ENCODE data around the gene KRTAP29-1. TPM values are rescaled to one million over a fixed set of nuclear protein-coding genes. Genes with fewer than 3 reads are reported as not detected.

The KRTAP29-1 gene
- total RNA-seq, 4 donors from 2014 or later = not detected

DNA sequence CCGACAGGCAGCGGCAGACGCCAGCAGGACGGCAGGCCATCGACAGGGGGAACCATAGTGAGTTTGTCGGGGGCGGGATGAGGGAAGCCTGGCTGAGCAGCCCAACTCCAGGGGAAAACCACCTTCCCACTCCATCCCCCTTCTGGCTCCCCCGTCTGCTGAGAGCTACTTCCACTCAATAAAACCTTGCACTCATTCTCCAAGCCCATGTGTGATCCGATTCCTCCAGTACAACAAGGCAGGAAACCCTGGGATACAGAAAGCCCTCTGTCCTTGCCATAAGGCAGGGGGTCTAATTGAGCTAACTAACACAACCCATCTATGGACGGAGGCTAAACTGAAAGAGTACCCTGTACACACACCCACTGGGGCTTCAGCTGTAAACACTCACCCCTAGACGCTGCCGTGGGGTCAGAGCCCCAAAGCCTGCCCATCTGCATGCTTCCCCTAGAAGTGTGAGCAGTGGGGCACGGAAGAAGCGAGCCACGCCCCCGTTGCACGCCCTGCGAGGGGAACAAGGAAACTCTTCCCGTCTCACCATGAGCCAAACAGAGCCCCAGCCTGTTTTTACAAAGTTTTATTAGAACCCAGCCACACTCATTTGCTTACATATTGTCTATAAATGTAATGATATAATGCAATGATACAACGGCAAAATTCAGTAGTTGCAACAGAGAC lies 4.1 kb downstream of the KRTAP29-1 start:
- DNase-seq = no peak

DNA sequence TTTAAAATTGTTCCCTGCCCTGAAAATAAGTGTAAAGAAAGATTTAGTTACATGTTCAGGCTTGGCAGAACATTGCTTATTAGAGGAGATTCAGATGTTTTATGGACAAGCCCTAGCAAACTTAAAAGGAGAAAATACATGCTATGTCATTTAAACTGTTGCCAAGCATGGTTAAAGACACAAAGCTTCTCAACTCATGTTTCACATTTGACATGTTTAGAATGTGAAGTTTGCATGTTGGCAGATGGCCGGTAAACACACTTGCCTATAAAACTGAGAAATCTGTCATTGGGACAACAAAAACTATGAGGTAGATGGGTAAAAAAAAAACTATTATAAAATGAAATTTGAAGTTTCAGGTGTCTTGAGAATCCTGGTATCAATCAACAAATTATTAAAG lies 5.8 kb downstream of the KRTAP29-1 start:
- Histone ChIP-seq H3K27ac (no peak overlapping the region), H3K4me1 (peaks cover 0 to 21% (median 2%) of the 10 kb centered on the region in 3 donors), H3K27me3 (no peaks in the 10 kb centered on the region), H3K9me3 (no peaks in the 10 kb centered on the region), H3K36me3 (no peaks in the 10 kb centered on the region), H3K4me3 (no peak overlapping the region)
- WGBS, 2 donors = 21 to 35% methylated on average over 1 of the region's 1 CpG
- DNase-seq = no peak
- intact Hi-C loops (cut with DNase I) = no loop called here
- no peak for TF ChIP-seq POLR2A (IDR thresholded peaks at IDR 0.05)
- TF ChIP-seq, protein P1, sequence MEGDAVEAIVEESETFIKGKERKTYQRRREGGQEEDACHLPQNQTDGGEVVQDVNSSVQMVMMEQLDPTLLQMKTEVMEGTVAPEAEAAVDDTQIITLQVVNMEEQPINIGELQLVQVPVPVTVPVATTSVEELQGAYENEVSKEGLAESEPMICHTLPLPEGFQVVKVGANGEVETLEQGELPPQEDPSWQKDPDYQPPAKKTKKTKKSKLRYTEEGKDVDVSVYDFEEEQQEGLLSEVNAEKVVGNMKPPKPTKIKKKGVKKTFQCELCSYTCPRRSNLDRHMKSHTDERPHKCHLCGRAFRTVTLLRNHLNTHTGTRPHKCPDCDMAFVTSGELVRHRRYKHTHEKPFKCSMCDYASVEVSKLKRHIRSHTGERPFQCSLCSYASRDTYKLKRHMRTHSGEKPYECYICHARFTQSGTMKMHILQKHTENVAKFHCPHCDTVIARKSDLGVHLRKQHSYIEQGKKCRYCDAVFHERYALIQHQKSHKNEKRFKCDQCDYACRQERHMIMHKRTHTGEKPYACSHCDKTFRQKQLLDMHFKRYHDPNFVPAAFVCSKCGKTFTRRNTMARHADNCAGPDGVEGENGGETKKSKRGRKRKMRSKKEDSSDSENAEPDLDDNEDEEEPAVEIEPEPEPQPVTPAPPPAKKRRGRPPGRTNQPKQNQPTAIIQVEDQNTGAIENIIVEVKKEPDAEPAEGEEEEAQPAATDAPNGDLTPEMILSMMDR (IDR thresholded peaks at IDR 0.05) = no peak

More for the DNA sequence above, 4.1 kb downstream of the KRTAP29-1 start:
- H3K36me3 ChIP-seq = no peaks in the 10 kb centered on the region
- H3K9me3 ChIP-seq = no peaks in the 10 kb centered on the region
- no peaks in the 10 kb centered on the region for H3K27me3 ChIP-seq
- no peak for TF ChIP-seq POLR2A (IDR thresholded peaks at IDR 0.05)
- TF ChIP-seq, protein P1 (IDR thresholded peaks at IDR 0.05) = no peak
- intact Hi-C loops (cut with DNase I) = no loop called here
- 90 to 96% methylated on average over 8 to 20 of the region's 20 CpGs for WGBS, 2 donors
- no peak overlapping the region for H3K27ac ChIP-seq
- no peak overlapping the region for H3K4me3 ChIP-seq
- H3K4me1 ChIP-seq = peaks cover 0 to 30% (median 4%) of the 10 kb centered on the region in 3 donors

DNA sequence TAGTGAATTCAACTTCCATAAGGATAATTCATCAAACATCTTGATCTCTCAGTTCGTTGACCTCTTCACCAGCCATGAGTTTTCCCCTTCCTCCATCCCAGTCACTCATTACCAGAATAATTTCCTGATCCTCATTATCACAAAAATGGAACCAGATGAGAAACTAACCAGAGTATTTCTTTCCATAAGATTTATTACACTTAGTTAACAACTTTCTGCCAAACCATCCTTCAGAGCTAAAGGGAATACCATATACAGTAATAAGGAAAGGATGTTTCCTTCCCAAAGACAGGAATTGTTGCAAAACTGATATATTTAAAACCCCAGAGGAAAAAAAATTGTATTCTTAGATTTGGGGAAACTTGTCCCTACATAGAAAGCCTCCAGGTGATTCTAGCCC lies 8.6 kb downstream of the KRTAP29-1 start:
- no peak for TF ChIP-seq POLR2A (IDR thresholded peaks at IDR 0.05)
- TF ChIP-seq, protein P1 (IDR thresholded peaks at IDR 0.05) = no peak
- H3K27me3 ChIP-seq = peaks cover 0 to 5% (median 0%) of the 10 kb centered on the region in 4 donors

DNA sequence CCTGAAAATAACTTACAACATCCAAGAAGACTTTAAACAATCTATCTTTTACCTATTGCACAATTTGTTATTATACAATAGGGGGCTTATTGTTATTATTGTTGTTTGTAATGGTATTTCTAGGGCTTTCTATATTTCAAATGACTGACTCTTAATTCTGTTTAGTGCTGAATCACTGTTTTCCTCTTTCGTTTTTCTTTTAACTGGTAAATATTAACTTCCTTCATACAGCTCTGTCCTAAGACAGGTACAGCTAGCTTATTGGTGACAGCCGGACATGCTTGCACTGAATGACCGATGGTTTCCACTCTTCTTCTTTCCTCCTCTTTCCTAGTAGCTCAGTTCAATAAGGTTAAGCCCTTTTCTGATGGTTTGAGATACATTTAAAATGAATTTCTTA lies 15.6 kb downstream of the KRTAP29-1 start:
- TF ChIP-seq, protein P1 (IDR thresholded peaks at IDR 0.05) = no peak
- no peak for TF ChIP-seq POLR2A (IDR thresholded peaks at IDR 0.05)
- no peak for DNase-seq

More for the DNA sequence above, 8.6 kb downstream of the KRTAP29-1 start:
- Histone ChIP-seq H3K36me3 (no peaks in the 10 kb centered on the region), H3K27ac (no peak overlapping the region), H3K9me3 (no peaks in the 10 kb centered on the region), H3K4me3 (no peak overlapping the region), H3K4me1 (peaks cover 0 to 22% (median 0%) of the 10 kb centered on the region in 3 donors)
- intact Hi-C loops (cut with DNase I) = no loop called here
- DNase-seq = no peak
- WGBS, 2 donors = 57 to 88% methylated on average over 1 of the region's 1 CpG

DNA sequence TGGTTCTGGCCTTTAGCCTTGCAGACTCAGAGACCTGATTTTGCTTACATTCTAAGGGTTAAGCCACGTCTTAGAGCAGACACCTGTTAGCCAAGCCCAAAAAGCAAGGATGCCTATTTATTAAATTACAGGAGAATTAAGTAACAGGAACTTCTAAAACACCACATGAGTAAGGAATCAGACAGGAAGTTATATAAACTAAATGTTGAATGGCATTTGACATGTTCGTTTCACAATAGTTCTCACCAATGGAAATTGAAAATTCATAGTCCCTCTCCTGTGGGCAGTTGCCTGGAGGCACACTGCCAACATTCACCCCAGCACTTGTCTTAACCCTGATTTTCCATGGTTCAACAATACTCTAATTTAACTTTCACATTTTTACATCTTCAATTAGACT lies 18.1 kb downstream of the KRTAP29-1 start:
- TF ChIP-seq POLR2A (IDR thresholded peaks at IDR 0.05) = no peak
- TF ChIP-seq, protein P1 (IDR thresholded peaks at IDR 0.05) = no peak
- no peak for DNase-seq
- peaks cover 0 to 6% (median 0%) of the 10 kb centered on the region in 4 donors for H3K27me3 ChIP-seq
- no peak overlapping the region for H3K4me3 ChIP-seq
- intact Hi-C loops (cut with DNase I) = no loop called here
- H3K27ac ChIP-seq = no peak overlapping the region
- no peaks in the 10 kb centered on the region for H3K4me1 ChIP-seq
- no peaks in the 10 kb centered on the region for H3K9me3 ChIP-seq
- WGBS, 2 donors = 37 to 41% methylated on average over 2 of the region's 2 CpGs
- H3K36me3 ChIP-seq = no peaks in the 10 kb centered on the region

More for the DNA sequence above, 15.6 kb downstream of the KRTAP29-1 start:
- H3K36me3 ChIP-seq = no peaks in the 10 kb centered on the region
- H3K27me3 ChIP-seq = peaks cover 0 to 5% (median 0%) of the 10 kb centered on the region in 4 donors
- WGBS, 2 donors = 73 to 83% methylated on average over 3 of the region's 3 CpGs
- H3K9me3 ChIP-seq = no peaks in the 10 kb centered on the region
- H3K4me3 ChIP-seq = no peak overlapping the region
- no peak overlapping the region for H3K27ac ChIP-seq
- H3K4me1 ChIP-seq = peaks cover 0 to 14% (median 0%) of the 10 kb centered on the region in 3 donors
- intact Hi-C loops (cut with DNase I) = no loop called here

Data from esophagus squamous epithelium (tissue), 5 donors.